SH-SY5Y (cell line): ENCODE measurements around the gene HOXC5.

Experiments
- GATA2 ChIP-seq: IDR thresholded peaks from 2 replicates; pipeline ENCODE4 v1.6.1; 2011; ENCODE audit warnings: mild to moderate bottlenecking, low read depth, low read length
- GATA3 ChIP-seq: IDR thresholded peaks from 2 replicates; pipeline ENCODE4 v1.6.1; 2011; ENCODE audit warnings: low read depth, mild to moderate bottlenecking, low read length, moderate library complexity

DNA sequence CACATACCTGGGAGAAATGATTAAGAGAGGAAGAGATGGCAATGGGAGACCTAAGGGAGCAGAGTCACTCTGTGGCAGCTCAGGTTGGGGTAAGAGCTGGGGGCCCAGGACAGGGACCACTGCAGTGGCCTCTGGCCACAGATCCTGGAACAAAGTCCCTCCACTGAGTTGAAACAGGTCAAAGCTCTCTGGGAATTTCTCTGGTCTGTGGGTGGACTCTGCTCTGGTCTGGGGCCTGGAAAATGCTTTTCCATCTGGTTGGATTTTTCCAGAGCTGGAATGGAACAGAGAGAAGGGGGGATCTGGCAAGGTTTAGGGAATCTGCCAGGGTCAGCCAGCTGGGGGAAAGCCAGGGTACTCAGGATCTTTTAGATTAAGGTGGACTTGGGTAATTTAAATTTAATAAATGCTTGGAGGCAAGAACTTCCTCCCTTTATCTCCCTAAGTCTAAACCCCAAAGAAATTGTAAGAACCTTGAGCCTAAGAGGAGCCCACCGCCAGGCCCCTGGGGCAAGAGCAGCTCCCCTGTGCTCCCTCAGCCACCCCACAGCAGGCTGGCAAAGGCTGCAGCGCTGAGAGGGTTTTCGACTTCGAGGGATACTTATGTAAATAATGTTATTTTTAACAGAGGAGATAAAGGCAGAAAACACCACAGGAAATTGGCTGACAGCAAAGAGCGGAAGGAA is 44.2 kb upstream of the HOXC5 start:
- TF ChIP-seq GATA3 (no peak), GATA2 (no peak)
